Osteocyte (in vitro differentiated cells): Measurements from ENCODE around the gene GRAMD1A. TPM values are rescaled to one million over a fixed set of nuclear protein-coding genes. Genes with fewer than 3 reads are reported as not detected.

Experiments
- DNase-seq: peaks from one replicate; pipeline ENCODE4 v3.0.0; 2021; ENCODE audit warnings: mixed read lengths; ENCODE audit not compliant: unreplicated experiment; ENCODE audit errors: extremely low spot score
- H3K27ac Mint-ChIP-seq: one replicate; pipeline ENCODE4 v1.8.0; 2021; ENCODE audit warnings: mild to moderate bottlenecking, mixed read lengths; ENCODE audit not compliant: unreplicated experiment
- H3K27me3 Mint-ChIP-seq: one replicate; pipeline ENCODE4 v1.8.0; 2021; ENCODE audit warnings: mixed read lengths; ENCODE audit not compliant: unreplicated experiment
- H3K36me3 Mint-ChIP-seq: one replicate; pipeline ENCODE4 v1.8.0; 2021; ENCODE audit warnings: mixed read lengths; ENCODE audit not compliant: unreplicated experiment
- H3K4me1 Mint-ChIP-seq: one replicate; pipeline ENCODE4 v1.8.0; 2021; ENCODE audit warnings: mixed read lengths; ENCODE audit not compliant: unreplicated experiment
- H3K4me3 Mint-ChIP-seq: one replicate; pipeline ENCODE4 v1.8.0; 2021; ENCODE audit warnings: mild to moderate bottlenecking, moderate library complexity, mixed read lengths; ENCODE audit not compliant: unreplicated experiment
- H3K9me3 Mint-ChIP-seq: one replicate; pipeline ENCODE4 v1.8.0; 2021; ENCODE audit warnings: mixed read lengths; ENCODE audit not compliant: unreplicated experiment
- total RNA-seq: library from RNA; stranded (reverse); gene quantifications from 2 replicates; pipeline ENCODE4 v1.2.1, GENCODE V29; 2021
- TF ChIP-seq, protein P1 (sequence below): fragments of 200-600 bp; sonication (generic); IDR thresholded peaks from 2 replicates; pipeline ENCODE4 v1.5.0; 2021; ENCODE audit warnings: antibody characterized with exemption, mild to moderate bottlenecking, moderate library complexity

GRAMD1A gene
- total RNA-seq, 1 donor from 2014 or later: 80.8 TPM

- no peak overlapping the region for H3K27ac Mint-ChIP-seq
- no peaks in the 10 kb centered on the region for H3K4me1 Mint-ChIP-seq
- H3K27me3 Mint-ChIP-seq: no peaks in the 10 kb centered on the region
- peaks cover 25% of the 10 kb centered on the region for H3K36me3 Mint-ChIP-seq
- DNase-seq: no peak
- TF ChIP-seq, protein P1, sequence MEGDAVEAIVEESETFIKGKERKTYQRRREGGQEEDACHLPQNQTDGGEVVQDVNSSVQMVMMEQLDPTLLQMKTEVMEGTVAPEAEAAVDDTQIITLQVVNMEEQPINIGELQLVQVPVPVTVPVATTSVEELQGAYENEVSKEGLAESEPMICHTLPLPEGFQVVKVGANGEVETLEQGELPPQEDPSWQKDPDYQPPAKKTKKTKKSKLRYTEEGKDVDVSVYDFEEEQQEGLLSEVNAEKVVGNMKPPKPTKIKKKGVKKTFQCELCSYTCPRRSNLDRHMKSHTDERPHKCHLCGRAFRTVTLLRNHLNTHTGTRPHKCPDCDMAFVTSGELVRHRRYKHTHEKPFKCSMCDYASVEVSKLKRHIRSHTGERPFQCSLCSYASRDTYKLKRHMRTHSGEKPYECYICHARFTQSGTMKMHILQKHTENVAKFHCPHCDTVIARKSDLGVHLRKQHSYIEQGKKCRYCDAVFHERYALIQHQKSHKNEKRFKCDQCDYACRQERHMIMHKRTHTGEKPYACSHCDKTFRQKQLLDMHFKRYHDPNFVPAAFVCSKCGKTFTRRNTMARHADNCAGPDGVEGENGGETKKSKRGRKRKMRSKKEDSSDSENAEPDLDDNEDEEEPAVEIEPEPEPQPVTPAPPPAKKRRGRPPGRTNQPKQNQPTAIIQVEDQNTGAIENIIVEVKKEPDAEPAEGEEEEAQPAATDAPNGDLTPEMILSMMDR: no peak
- H3K9me3 Mint-ChIP-seq: no peaks in the 10 kb centered on the region
- H3K4me3 Mint-ChIP-seq: no peak overlapping the region
These were observed 23.3 kb downstream of the GRAMD1A start for GRCh38 chr19:35023428-35023827.

- H3K4me1 Mint-ChIP-seq: no peaks in the 10 kb centered on the region
- H3K9me3 Mint-ChIP-seq: no peaks in the 10 kb centered on the region
- no peak for DNase-seq
- H3K4me3 Mint-ChIP-seq: no peak overlapping the region
- peaks cover 22% of the 10 kb centered on the region for H3K36me3 Mint-ChIP-seq
- H3K27ac Mint-ChIP-seq: no peak overlapping the region
- H3K27me3 Mint-ChIP-seq: no peaks in the 10 kb centered on the region
- TF ChIP-seq, protein P1: no peak
These were observed 24.0 kb downstream of the GRAMD1A start for GRCh38 chr19:35024095-35024494.

DNA sequence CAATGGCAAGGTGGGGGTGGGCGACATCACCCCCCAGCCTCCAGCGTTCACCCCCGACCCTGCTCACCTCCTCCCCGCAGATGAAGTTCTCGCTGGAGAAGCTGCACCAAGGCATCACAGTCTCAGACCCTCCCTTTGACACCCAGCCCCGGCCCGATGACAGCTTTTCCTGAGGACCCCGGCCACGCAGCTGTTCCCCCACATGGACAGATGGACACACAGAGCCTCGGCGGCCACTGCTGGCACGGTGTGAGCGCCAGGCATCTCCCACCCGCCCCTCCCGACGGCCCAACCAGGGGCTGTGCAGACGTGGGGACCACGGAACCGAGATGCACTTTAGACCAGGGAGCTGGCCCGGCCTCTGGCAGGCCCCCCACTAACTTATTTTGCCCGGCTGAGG, 25.8 kb downstream of the GRAMD1A start:
- Mint-ChIP-seq H3K36me3 (peaks cover 11% of the 10 kb centered on the region), H3K4me3 (no peak overlapping the region)
- TF ChIP-seq, protein P1: no peak

DNA sequence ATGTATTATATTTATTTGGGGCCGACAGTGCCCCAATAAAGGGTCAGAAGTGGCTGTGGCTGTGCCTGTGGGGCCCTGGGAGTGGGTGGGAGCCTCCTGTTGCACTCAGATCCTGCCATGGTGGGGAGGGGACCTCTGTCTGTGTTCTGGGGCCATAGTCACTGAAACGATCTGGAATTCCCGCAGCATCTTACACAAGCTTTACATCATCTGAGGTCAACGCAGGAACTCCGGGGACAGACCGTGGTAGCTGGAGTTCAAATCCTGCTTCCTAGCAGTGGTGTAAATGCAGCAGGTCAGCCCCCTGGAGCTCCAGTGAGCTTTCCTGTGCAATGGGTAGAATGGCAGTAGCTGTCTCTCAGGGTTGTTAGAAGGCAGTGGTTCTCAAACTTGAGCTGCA, 26.3 kb downstream of the GRAMD1A start:
- Mint-ChIP-seq H3K36me3 (peaks cover 8% of the 10 kb centered on the region), H3K27me3 (no peaks in the 10 kb centered on the region)
- TF ChIP-seq, protein P1: no peak

More for the DNA sequence above, 25.8 kb downstream of the GRAMD1A start:
- Mint-ChIP-seq H3K4me1 (peaks cover 6% of the 10 kb centered on the region), H3K27ac (no peak overlapping the region), H3K9me3 (no peaks in the 10 kb centered on the region), H3K27me3 (no peaks in the 10 kb centered on the region)
- no peak for DNase-seq

GRCh38 chr19:35027009-35027408, 26.9 kb downstream of the GRAMD1A start:
- Mint-ChIP-seq H3K27ac (no peak overlapping the region), H3K4me3 (no peak overlapping the region), H3K36me3 (peaks cover 7% of the 10 kb centered on the region), H3K27me3 (no peaks in the 10 kb centered on the region), H3K9me3 (no peaks in the 10 kb centered on the region), H3K4me1 (peaks cover 12% of the 10 kb centered on the region)
- TF ChIP-seq, protein P1: no peak
- no peak for DNase-seq

More for the DNA sequence above, 26.3 kb downstream of the GRAMD1A start:
- Mint-ChIP-seq H3K27ac (no peak overlapping the region), H3K4me3 (no peak overlapping the region), H3K4me1 (peaks cover 9% of the 10 kb centered on the region), H3K9me3 (no peaks in the 10 kb centered on the region)
- no peak for DNase-seq
